GM12864 (cell line): Measurements from ENCODE around the gene MLYCD.
"Not testable (repeated sequence)": the region's sequence is repeated elsewhere in the genome, so short reads cannot be mapped to it uniquely, and the experiment has no call there.

Experiments
- DNase-seq: peaks from one replicate; pipeline ENCODE4 v3.0.0-alpha.2; 2011; ENCODE audit warnings: low read depth
- H3K4me3 ChIP-seq: 2 replicates; pipeline ENCODE4 v1.5.1; 2011; ENCODE audit warnings: mild to moderate bottlenecking, low read depth, low read length, control low read depth
- TF ChIP-seq, protein P1 (sequence below): IDR thresholded peaks from 2 replicates; pipeline ENCODE4 v1.5.1; 2011; ENCODE audit warnings: low read depth, mild to moderate bottlenecking, moderate library complexity, low read length, control low read depth, inconsistent platforms; ENCODE audit errors: missing control alignments

The MLYCD gene

DNA sequence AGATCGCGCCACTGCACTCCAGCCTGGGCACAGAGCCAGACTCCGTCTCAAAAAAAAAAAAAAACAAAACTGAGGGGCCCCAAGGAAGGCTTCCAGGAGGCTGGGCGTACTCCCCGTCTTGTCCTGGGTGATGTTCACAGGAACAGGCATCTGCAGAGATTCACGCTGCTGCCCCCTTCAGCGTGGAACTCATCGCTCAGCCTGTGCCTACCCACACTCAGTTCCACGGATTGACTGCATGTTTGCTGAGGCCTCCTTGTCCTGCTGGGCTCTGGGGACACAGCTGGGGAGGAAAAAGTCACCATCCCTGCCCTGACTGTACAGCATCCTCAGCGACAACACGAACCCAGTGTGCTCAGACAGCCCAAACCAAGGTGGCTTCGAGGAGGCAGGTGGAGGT, 41.2 kb downstream of the MLYCD start:
- DNase-seq: no peak
- TF ChIP-seq, protein P1, sequence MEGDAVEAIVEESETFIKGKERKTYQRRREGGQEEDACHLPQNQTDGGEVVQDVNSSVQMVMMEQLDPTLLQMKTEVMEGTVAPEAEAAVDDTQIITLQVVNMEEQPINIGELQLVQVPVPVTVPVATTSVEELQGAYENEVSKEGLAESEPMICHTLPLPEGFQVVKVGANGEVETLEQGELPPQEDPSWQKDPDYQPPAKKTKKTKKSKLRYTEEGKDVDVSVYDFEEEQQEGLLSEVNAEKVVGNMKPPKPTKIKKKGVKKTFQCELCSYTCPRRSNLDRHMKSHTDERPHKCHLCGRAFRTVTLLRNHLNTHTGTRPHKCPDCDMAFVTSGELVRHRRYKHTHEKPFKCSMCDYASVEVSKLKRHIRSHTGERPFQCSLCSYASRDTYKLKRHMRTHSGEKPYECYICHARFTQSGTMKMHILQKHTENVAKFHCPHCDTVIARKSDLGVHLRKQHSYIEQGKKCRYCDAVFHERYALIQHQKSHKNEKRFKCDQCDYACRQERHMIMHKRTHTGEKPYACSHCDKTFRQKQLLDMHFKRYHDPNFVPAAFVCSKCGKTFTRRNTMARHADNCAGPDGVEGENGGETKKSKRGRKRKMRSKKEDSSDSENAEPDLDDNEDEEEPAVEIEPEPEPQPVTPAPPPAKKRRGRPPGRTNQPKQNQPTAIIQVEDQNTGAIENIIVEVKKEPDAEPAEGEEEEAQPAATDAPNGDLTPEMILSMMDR: no peak
- no peak overlapping the region for H3K4me3 ChIP-seq

DNA sequence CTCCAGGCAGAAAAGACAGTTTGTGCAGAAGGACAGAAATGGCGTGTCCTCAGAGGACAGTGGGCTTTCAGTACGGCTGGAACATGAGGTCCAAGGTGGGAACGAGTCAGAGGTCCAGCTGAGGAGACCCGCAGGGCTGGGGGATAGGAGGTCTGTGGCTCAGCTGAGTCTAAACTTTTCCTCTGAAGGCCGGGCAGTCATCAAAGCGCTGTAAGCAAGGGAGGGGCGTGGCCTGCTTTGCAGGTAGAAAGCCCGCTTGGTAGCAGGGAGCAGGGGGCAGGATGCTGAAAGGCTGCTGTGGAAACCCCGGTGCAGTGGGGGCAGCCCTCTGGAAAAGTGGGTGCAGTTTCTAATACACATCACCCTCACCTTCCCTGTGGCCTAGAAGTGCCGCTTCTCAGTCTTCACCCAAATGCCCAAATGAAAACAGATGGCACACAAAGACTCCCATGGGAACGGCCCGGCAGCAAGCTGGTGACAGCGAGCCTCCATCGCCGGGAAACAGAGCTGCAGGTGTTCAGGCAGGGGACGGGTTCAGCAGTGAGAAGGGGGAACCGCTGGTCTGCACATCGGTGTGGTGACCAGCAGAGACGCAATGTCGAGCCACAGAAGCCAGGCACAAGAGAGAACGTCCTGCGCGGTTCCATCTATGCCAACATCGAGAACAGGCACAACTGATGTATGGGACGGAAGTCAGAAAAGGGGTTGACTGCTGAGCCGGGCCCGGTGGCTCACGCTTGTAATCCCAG, 41.9 kb downstream of the MLYCD start:
- H3K4me3 ChIP-seq: no peak overlapping the region
- no peak for DNase-seq
- TF ChIP-seq, protein P1: no peak

DNA sequence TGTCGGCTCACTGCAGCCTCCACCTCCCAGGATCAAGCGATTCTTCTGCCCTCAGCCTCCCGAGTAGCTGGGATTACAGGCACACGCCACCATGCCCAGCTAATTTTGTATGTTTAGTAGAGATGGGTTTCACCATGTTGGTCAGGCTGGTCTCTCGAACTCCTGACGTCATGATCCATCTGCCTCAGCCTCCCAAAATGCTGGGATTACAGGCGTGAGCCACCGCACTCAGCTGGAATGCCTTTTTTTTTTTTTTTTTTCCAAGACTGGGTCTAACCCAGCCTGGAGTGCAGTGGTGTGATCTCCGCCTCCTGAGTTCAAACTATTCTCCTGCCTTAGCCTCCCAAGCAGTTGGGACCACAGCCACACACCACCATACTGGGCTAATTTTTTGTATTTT, 42.6 kb downstream of the MLYCD start:
- DNase-seq, H3K4me3 ChIP-seq: not testable (repeated sequence)

DNA sequence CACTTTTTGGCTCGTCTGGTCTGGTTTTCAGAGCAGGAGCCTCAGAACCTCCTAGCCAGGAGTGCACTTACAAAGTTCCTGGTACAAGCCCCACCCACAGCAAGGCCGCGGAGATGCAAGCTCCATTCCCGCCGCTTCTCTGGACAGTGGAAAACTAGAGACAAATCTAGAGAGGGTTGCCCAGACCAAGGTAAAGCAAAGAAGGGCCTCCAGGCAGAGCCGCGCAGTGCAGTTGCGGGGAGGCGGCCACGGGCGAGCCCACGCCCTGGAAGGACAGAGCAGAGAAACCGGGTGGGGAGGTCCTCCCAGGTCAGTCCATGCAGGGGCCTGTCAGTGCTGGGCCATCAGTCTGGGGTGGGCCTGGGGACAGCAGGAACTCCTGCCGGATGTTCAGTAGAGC, 43.2 kb downstream of the MLYCD start:
- TF ChIP-seq, protein P1: no peak
- no peak overlapping the region for H3K4me3 ChIP-seq
- no peak for DNase-seq

DNA sequence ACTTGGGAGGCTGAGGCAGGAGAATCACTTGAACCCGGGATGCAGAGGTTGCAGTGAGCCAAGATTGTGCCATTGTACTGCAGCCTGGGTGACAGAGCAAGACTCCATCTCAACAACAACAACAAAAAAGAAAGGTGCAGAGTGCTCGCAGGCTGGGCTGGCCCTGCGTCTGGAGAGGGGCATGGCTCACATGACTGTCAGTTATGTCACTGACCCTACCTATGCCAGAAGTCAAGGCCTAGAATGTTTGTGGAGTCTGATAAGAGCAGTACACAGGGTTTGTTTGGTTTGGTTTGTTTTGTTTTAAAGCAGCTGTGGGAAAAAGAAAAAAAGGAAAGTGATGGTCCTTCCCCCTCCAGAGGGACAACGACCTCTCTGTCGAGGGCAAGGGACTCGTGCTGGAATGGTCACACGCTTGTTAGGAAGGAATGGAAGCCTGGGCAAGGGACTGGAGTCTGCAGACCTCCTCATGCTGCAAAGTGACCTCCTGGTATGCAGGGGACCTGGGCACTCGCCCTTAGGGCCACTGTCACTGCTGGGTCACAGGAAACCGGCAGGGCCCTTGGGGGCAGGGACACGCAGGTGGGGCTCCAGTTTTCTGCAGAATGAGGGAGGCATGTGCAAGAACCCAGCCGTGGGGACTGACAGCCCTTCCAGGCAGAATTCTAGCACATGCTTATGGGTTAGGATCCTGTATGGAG, 44.0 kb downstream of the MLYCD start:
- no peak for DNase-seq
- H3K4me3 ChIP-seq: no peak overlapping the region
- TF ChIP-seq, protein P1: no peak

DNA sequence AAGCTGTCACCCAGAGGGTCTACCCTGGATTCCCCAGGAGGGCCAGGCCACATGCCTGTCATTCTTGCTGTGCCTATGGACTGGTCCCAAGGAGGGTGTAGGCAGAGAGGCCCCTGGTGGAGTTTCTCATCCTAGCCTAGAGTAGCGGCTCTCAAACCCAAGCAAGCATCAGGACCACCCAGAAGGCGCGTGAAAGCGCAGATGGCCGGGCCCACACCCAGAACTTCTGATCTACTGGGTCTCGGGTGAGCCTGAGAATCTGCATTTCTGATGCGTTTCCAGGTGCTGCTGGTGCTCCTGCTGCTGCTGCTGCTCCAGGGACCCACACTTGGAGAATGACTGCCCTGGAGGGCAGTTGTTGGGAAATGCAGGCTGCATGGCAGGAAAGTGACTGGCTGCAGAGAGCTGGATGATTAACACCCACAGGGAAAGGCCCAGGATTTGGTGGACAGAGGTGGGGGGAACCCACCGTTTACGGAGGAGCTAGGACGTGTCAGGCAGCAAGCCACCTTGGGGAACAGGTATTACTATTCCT, 44.7 kb downstream of the MLYCD start:
- TF ChIP-seq, protein P1: no peak
- DNase-seq: no peak
- H3K4me3 ChIP-seq: no peak overlapping the region

DNA sequence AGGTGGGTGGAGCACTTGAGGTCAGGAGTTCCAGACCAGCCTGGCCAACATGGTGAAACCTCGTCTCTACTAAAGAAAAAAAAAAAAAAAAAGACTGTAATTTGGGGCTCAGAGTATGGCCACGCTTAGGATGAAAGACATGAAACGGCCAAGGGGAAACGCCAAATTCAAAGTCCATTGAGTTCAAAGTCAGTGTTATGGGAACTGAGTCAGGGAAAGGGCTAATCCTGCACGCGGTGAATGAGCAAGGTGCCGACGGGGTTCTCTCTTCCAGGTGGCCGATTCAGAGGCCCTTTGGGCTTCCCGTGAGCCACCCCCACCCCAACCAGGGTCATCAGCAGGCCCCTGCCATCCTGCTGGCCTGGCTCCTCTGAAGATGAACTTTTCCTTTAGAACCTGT, 46.7 kb downstream of the MLYCD start:
- TF ChIP-seq, protein P1: no peak
- no peak for DNase-seq

More for the DNA sequence above, 46.7 kb downstream of the MLYCD start:
- no peak overlapping the region for H3K4me3 ChIP-seq
